Ascending aorta (tissue), 2 donors: ENCODE measurements around the gene P3H2. TPM values are rescaled to one million over a fixed set of nuclear protein-coding genes. Genes with fewer than 3 reads are reported as not detected.

ENCODE experiments used
- DNase-seq, 2 donors: peaks; one replicate each; pipeline ENCODE4 v3.0.0-alpha.2; 2019; ENCODE audit warnings: low spot score in 2 of 2
- H3K27ac ChIP-seq, 2 donors: fragments of 200-600 bp; sonication (generic); one replicate each; pipeline ENCODE4 v1.5.1; 2016 to 2017; ENCODE audit warnings: mild to moderate bottlenecking in 1 of 2
- H3K27me3 ChIP-seq: fragments of 200-600 bp; sonication (generic); one replicate; pipeline ENCODE4 v1.5.1; 2017
- H3K36me3 ChIP-seq, 2 donors: fragments of 200-600 bp; sonication (generic); one replicate each; pipeline ENCODE4 v1.5.1; 2016
- H3K4me1 ChIP-seq, 2 donors: fragments of 200-600 bp; sonication (generic); one replicate each; pipeline ENCODE4 v1.5.1; 2016 to 2017; ENCODE audit warnings: mild to moderate bottlenecking in 1 of 2
- H3K4me3 ChIP-seq, 2 donors: fragments of 200-600 bp; sonication (generic); one replicate each; pipeline ENCODE4 v1.5.1; 2016 to 2017; ENCODE audit warnings: mild to moderate bottlenecking in 1 of 2
- H3K9me3 ChIP-seq, 2 donors: fragments of 200-600 bp; sonication (generic); one replicate each; pipeline ENCODE4 v1.5.1; 2016
- CTCF ChIP-seq, 3 experiments: fragments of 200-600 bp in 2 of 3; fragments of 450-650 bp in 1 of 3; sonication (generic) in 2 of 3; IDR thresholded peaks; one replicate each; pipeline ENCODE4 v1.5.1; 2016 to 2019; ENCODE audit warnings: antibody characterized with exemption in 3 of 3, mild to moderate bottlenecking in 1 of 3, moderate library complexity in 1 of 3
- intact Hi-C: fragments of 100-400 bp; cut with DNase I; formaldehyde crosslinking; loops from one replicate; pipeline ENCODE4 v1.15.1; 2023
- total RNA-seq: library from RNA; depleted of rRNA; stranded (reverse); fragments of >200 nt; gene quantifications from one replicate; pipeline ENCODE4 v1.1.0, GENCODE V29; 2016

P3H2 gene
- total RNA-seq, 1 donor from 2014 or later, result 15.6 TPM

GRCh38 chr3:190019844-190020243 lies 100.9 kb downstream of the P3H2 start:
- intact Hi-C loops, result loop anchor here (5.0 kb wide), 2 partner anchors 42 to 182 kb away; no protein-coding TSS in a partner anchor
- TF ChIP-seq CTCF (IDR thresholded peaks at IDR 0.05), result no peak

GRCh38 chr3:190019006-190019405 lies 101.7 kb downstream of the P3H2 start:
- H3K4me3 ChIP-seq, result no peak overlapping the region
- intact Hi-C loops, result loop anchor here (5.0 kb wide), 1 partner anchor 183 kb away; no protein-coding TSS in a partner anchor

More at GRCh38 chr3:190019844-190020243, 100.9 kb downstream of the P3H2 start:
- DNase-seq, result no peak
- H3K27me3 ChIP-seq, result no peaks in the 10 kb centered on the region
- no peaks in the 10 kb centered on the region for H3K9me3 ChIP-seq
- H3K36me3 ChIP-seq, result no peaks in the 10 kb centered on the region
- H3K4me3 ChIP-seq, result no peak overlapping the region
- H3K27ac ChIP-seq, result no peak overlapping the region
- peaks cover 0 to 2% of the 10 kb centered on the region in 2 donors for H3K4me1 ChIP-seq

GRCh38 chr3:190018460-190018859 lies 102.2 kb downstream of the P3H2 start:
- Histone ChIP-seq H3K9me3 (no peaks in the 10 kb centered on the region), H3K27me3 (no peaks in the 10 kb centered on the region), H3K4me3 (no peak overlapping the region), H3K27ac (no peak overlapping the region), H3K36me3 (no peaks in the 10 kb centered on the region), H3K4me1 (peaks cover 0 to 2% of the 10 kb centered on the region in 2 donors)
- DNase-seq, result no peak
- intact Hi-C loops, result loop anchor here (5.0 kb wide), 1 partner anchor 184 kb away; no protein-coding TSS in a partner anchor
- no peak for TF ChIP-seq CTCF (IDR thresholded peaks at IDR 0.05)

More at GRCh38 chr3:190019006-190019405, 101.7 kb downstream of the P3H2 start:
- Histone ChIP-seq H3K27me3 (no peaks in the 10 kb centered on the region), H3K27ac (no peak overlapping the region), H3K36me3 (no peaks in the 10 kb centered on the region), H3K4me1 (peaks cover 0 to 2% of the 10 kb centered on the region in 2 donors), H3K9me3 (no peaks in the 10 kb centered on the region)
- TF ChIP-seq CTCF (IDR thresholded peaks at IDR 0.05), result no peak
- DNase-seq, result no peak

GRCh38 chr3:190017521-190018288 lies 103.0 kb downstream of the P3H2 start:
- H3K4me3 ChIP-seq, result no peak overlapping the region
- no peaks in the 10 kb centered on the region for H3K9me3 ChIP-seq
- peaks cover 0 to 2% of the 10 kb centered on the region in 2 donors for H3K4me1 ChIP-seq
- intact Hi-C loops, result loop anchor here (1.0 to 5.0 kb wide), 2 partner anchors 103 to 185 kb away; partner anchors contain the start of gene P3H2
- H3K27ac ChIP-seq, result no peak overlapping the region
- no peaks in the 10 kb centered on the region for H3K36me3 ChIP-seq
- no peaks in the 10 kb centered on the region for H3K27me3 ChIP-seq
- peak in 2 of 3 experiments; percentile 6 to 44 for TF ChIP-seq CTCF (IDR thresholded peaks at IDR 0.05)
- peak in 1 of 2 donors; percentile 67 for DNase-seq

- intact Hi-C loops, result loop anchor here (1.0 to 5.0 kb wide), 2 partner anchors 103 to 185 kb away; partner anchors contain the start of gene P3H2
- no peak overlapping the region for H3K4me3 ChIP-seq
- TF ChIP-seq CTCF (IDR thresholded peaks at IDR 0.05), result no peak
Measured at GRCh38 chr3:190016966-190017365, 103.7 kb downstream of the P3H2 start.

More at GRCh38 chr3:190016966-190017365, 103.7 kb downstream of the P3H2 start:
- no peaks in the 10 kb centered on the region for H3K27me3 ChIP-seq
- no peak overlapping the region for H3K27ac ChIP-seq
- H3K4me1 ChIP-seq, result peaks cover 0 to 2% of the 10 kb centered on the region in 2 donors
- no peaks in the 10 kb centered on the region for H3K36me3 ChIP-seq
- no peaks in the 10 kb centered on the region for H3K9me3 ChIP-seq
- DNase-seq, result no peak
